ENCODE data around the gene TMEM179B.

TMEM179B gene

GRCh38 chr11:62791501-62792201 lies 4.4 kb downstream of the TMEM179B start, which contains the start of gene TMEM223:
TSS of gene TMEM223 (minus strand) at chr11:62792006. CDS start at chr11:62791994, 12 bp downstream.
- H3K4me3 ChIP-seq (ENCODE audit: low read length), result peak within 1 kb of the TSS; percentile 97
- H3K27ac ChIP-seq (ENCODE audit: low read depth, low read length), result peak within 1 kb of the TSS; percentile 86
- WGBS, result 1% methylated on average over 57 of the region's 58 CpGs
- H3K4me1 ChIP-seq (ENCODE audit: insufficient read depth, low read length), result peaks cover 2% of the 10 kb centered on the region; the same call in 1 of the 2 replicates
- H3K27me3 ChIP-seq (ENCODE audit: insufficient read depth, low read length), result no peaks in the 10 kb centered on the region
- peaks cover 66% of the 10 kb centered on the region for H3K36me3 ChIP-seq (ENCODE audit: insufficient read depth, low read length)
- H3K9ac ChIP-seq (ENCODE audit: low read depth, low read length), result peak within 1 kb of the TSS; percentile 97
- H3K9me3 ChIP-seq (ENCODE audit: insufficient read depth, low read depth, low read length), result no peaks in the 10 kb centered on the region

- Histone ChIP-seq H3K36me3 (ENCODE audit: insufficient read depth, low read length) (peaks cover 72% of the 10 kb centered on the region), H3K27ac (ENCODE audit: low read depth, low read length) (peak overlapping the region; percentile 61; the same call in 1 of the 2 replicates), H3K9me3 (ENCODE audit: insufficient read depth, low read depth, low read length) (no peaks in the 10 kb centered on the region), H3K9ac (ENCODE audit: low read depth, low read length) (peak overlapping the region; percentile 3; the same call in 1 of the 2 replicates), H3K27me3 (ENCODE audit: insufficient read depth, low read length) (no peaks in the 10 kb centered on the region), H3K4me1 (ENCODE audit: insufficient read depth, low read length) (peaks cover 2% of the 10 kb centered on the region; the same call in 1 of the 2 replicates), H3K4me3 (ENCODE audit: low read length) (peak overlapping the region; percentile 97)
- WGBS, result 54% methylated on average over 11 of the region's 11 CpGs
These were observed 5.0 kb downstream of the TMEM179B start for GRCh38 chr11:62792202-62792575.

- 97% methylated on average over 7 of the region's 8 CpGs for WGBS
- H3K9me3 ChIP-seq (ENCODE audit: insufficient read depth, low read depth, low read length), result no peaks in the 10 kb centered on the region
These were observed 7.1 kb downstream of the TMEM179B start for GRCh38 chr11:62794201-62794775.

GRCh38 chr11:62796281-62796680 lies 9.1 kb downstream of the TMEM179B start:
- peaks cover 90% of the 10 kb centered on the region for H3K36me3 ChIP-seq (ENCODE audit: insufficient read depth, low read length)
- WGBS, result 89% methylated on average over 7 of the region's 7 CpGs

More at GRCh38 chr11:62794201-62794775, 7.1 kb downstream of the TMEM179B start:
- Histone ChIP-seq H3K27me3 (ENCODE audit: insufficient read depth, low read length) (no peaks in the 10 kb centered on the region), H3K9ac (ENCODE audit: low read depth, low read length) (no peak overlapping the region), H3K4me1 (ENCODE audit: insufficient read depth, low read length) (peaks cover 2% of the 10 kb centered on the region; the same call in 1 of the 2 replicates), H3K4me3 (ENCODE audit: low read length) (no peak overlapping the region), H3K27ac (ENCODE audit: low read depth, low read length) (no peak overlapping the region), H3K36me3 (ENCODE audit: insufficient read depth, low read length) (peaks cover 85% of the 10 kb centered on the region)

GRCh38 chr11:62799486-62799885 lies 12.3 kb downstream of the TMEM179B start:
- Histone ChIP-seq H3K27me3 (ENCODE audit: insufficient read depth, low read length) (no peaks in the 10 kb centered on the region), H3K4me3 (ENCODE audit: low read length) (no peak overlapping the region), H3K4me1 (ENCODE audit: insufficient read depth, low read length) (peaks cover 7% of the 10 kb centered on the region; the same call in 1 of the 2 replicates), H3K27ac (ENCODE audit: low read depth, low read length) (no peak overlapping the region), H3K9ac (ENCODE audit: low read depth, low read length) (no peak overlapping the region), H3K36me3 (ENCODE audit: insufficient read depth, low read length) (peaks cover 92% of the 10 kb centered on the region), H3K9me3 (ENCODE audit: insufficient read depth, low read depth, low read length) (no peaks in the 10 kb centered on the region)
- WGBS, result 92% methylated on average over 10 of the region's 10 CpGs

More at GRCh38 chr11:62796281-62796680, 9.1 kb downstream of the TMEM179B start:
- H3K4me3 ChIP-seq (ENCODE audit: low read length), result no peak overlapping the region
- H3K9me3 ChIP-seq (ENCODE audit: insufficient read depth, low read depth, low read length), result no peaks in the 10 kb centered on the region
- no peaks in the 10 kb centered on the region for H3K27me3 ChIP-seq (ENCODE audit: insufficient read depth, low read length)
- H3K4me1 ChIP-seq (ENCODE audit: insufficient read depth, low read length), result peaks cover 2% of the 10 kb centered on the region; the same call in 1 of the 2 replicates
- no peak overlapping the region for H3K27ac ChIP-seq (ENCODE audit: low read depth, low read length)
- no peak overlapping the region for H3K9ac ChIP-seq (ENCODE audit: low read depth, low read length)

GRCh38 chr11:62801071-62801470 lies 13.9 kb downstream of the TMEM179B start:
- Histone ChIP-seq H3K9me3 (ENCODE audit: insufficient read depth, low read depth, low read length) (no peaks in the 10 kb centered on the region), H3K9ac (ENCODE audit: low read depth, low read length) (no peak overlapping the region), H3K4me1 (ENCODE audit: insufficient read depth, low read length) (peaks cover 9% of the 10 kb centered on the region), H3K27me3 (ENCODE audit: insufficient read depth, low read length) (no peaks in the 10 kb centered on the region), H3K36me3 (ENCODE audit: insufficient read depth, low read length) (peaks cover 77% of the 10 kb centered on the region), H3K27ac (ENCODE audit: low read depth, low read length) (no peak overlapping the region), H3K4me3 (ENCODE audit: low read length) (no peak overlapping the region)
- 91% methylated on average over 4 of the region's 4 CpGs for WGBS

- Histone ChIP-seq H3K9me3 (ENCODE audit: insufficient read depth, low read depth, low read length) (no peaks in the 10 kb centered on the region), H3K9ac (ENCODE audit: low read depth, low read length) (peak overlapping the region; percentile 85), H3K4me1 (ENCODE audit: insufficient read depth, low read length) (peaks cover 13% of the 10 kb centered on the region), H3K27ac (ENCODE audit: low read depth, low read length) (no peak overlapping the region), H3K27me3 (ENCODE audit: insufficient read depth, low read length) (no peaks in the 10 kb centered on the region), H3K36me3 (ENCODE audit: insufficient read depth, low read length) (peaks cover 43% of the 10 kb centered on the region), H3K4me3 (ENCODE audit: low read length) (peak overlapping the region; percentile 90)
- 15% methylated on average over 11 of the region's 14 CpGs for WGBS
These were observed 17.3 kb downstream of the TMEM179B start for GRCh38 chr11:62804310-62805075.

- Histone ChIP-seq H3K4me1 (ENCODE audit: insufficient read depth, low read length) (peaks cover 13% of the 10 kb centered on the region), H3K9me3 (ENCODE audit: insufficient read depth, low read depth, low read length) (no peaks in the 10 kb centered on the region), H3K9ac (ENCODE audit: low read depth, low read length) (peak within 1 kb of the TSS; percentile 85), H3K4me3 (ENCODE audit: low read length) (peak within 1 kb of the TSS; percentile 90), H3K27me3 (ENCODE audit: insufficient read depth, low read length) (no peaks in the 10 kb centered on the region), H3K36me3 (ENCODE audit: insufficient read depth, low read length) (peaks cover 35% of the 10 kb centered on the region), H3K27ac (ENCODE audit: low read depth, low read length) (peak within 1 kb of the TSS; percentile 84)
- under 1% methylated on average over 77 of the region's 77 CpGs for whole genome bisulfite sequencing
These were observed 18.1 kb downstream of the TMEM179B start, which contains the start of gene NXF1 for GRCh38 chr11:62805076-62805892. TSS of gene NXF1 (minus strand) at chr11:62805440. CDS start at chr11:62805356, 84 bp downstream.

- Histone ChIP-seq H3K27me3 (ENCODE audit: insufficient read depth, low read length) (no peaks in the 10 kb centered on the region), H3K27ac (ENCODE audit: low read depth, low read length) (peak overlapping the region; percentile 84), H3K9me3 (ENCODE audit: insufficient read depth, low read depth, low read length) (no peaks in the 10 kb centered on the region), H3K4me3 (ENCODE audit: low read length) (peak overlapping the region; percentile 90), H3K36me3 (ENCODE audit: insufficient read depth, low read length) (peaks cover 27% of the 10 kb centered on the region), H3K4me1 (ENCODE audit: insufficient read depth, low read length) (peaks cover 13% of the 10 kb centered on the region), H3K9ac (ENCODE audit: low read depth, low read length) (peak overlapping the region; percentile 84)
- 31% methylated on average over 12 of the region's 12 CpGs for WGBS
These were observed 18.8 kb downstream of the TMEM179B start for GRCh38 chr11:62805961-62806441.

GRCh38 chr11:62806611-62807121 lies 19.5 kb downstream of the TMEM179B start:
- H3K4me3 ChIP-seq (ENCODE audit: low read length), result peak overlapping the region; percentile 90
- H3K27me3 ChIP-seq (ENCODE audit: insufficient read depth, low read length), result no peaks in the 10 kb centered on the region
- H3K4me1 ChIP-seq (ENCODE audit: insufficient read depth, low read length), result peaks cover 13% of the 10 kb centered on the region
- H3K9me3 ChIP-seq (ENCODE audit: insufficient read depth, low read depth, low read length), result no peaks in the 10 kb centered on the region
- H3K36me3 ChIP-seq (ENCODE audit: insufficient read depth, low read length), result peaks cover 21% of the 10 kb centered on the region
- 78% methylated on average over 5 of the region's 5 CpGs for WGBS
- no peak overlapping the region for H3K9ac ChIP-seq (ENCODE audit: low read depth, low read length)
- H3K27ac ChIP-seq (ENCODE audit: low read depth, low read length), result peak overlapping the region; percentile 53; the same call in 1 of the 2 replicates

All from HUES64 (cell line).